ENCODE results near the gene TMEM141. TPM values are rescaled to one million over a fixed set of nuclear protein-coding genes. Genes with fewer than 3 reads are reported as not detected.
"Not testable (repeated sequence)": the region's sequence is repeated elsewhere in the genome, so short reads cannot be mapped to it uniquely, and the experiment has no call there.

The TMEM141 gene
- polyA plus RNA-seq, 3 donors, result 53.5 to 81.8 (median 70.3) TPM

DNA sequence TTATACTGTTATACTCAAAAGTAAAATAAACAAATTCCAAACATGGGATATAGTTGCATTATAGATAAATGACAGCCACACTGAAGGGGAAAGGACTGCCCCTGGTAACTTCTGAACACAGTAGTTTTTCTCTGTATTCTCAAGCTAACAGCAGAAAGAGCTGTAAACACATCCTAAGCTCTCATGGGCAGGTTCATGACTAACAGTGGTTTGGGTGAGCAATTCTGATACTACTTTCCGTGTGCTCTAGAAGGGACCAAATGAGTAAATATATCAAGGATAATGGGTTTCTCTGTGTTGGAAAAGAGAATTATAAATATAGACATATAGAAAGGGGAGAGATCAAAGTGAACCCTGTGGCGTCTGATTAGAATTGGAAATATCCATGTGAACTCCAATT, 40.6 kb upstream of the TMEM141 start:
- DNase-seq (ENCODE audit: extremely low read depth in 1 of 11, low read depth in 9 of 11, low spot score in 4 of 11), result no peak

DNA sequence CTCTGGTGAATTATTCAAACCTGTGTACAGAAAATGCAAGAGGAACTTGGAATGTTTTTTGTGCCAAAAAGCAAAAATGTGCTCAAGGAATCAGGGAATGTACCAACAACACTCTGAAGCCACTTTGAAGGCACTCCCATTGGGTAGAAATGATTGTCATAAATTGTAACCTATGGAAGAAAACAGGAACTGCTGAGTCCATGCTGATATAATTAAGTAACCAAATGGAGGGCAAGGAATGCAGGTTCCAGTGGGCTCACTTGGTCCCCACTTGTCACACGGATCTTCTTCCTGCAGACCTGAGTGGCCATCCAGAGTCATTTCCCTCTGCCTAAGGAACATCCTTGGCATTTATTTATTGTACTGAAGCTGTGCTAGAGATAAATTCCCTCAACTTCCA, 39.9 kb upstream of the TMEM141 start:
- no peak for DNase-seq (ENCODE audit: extremely low read depth in 1 of 11, low read depth in 9 of 11, low spot score in 4 of 11)

DNA sequence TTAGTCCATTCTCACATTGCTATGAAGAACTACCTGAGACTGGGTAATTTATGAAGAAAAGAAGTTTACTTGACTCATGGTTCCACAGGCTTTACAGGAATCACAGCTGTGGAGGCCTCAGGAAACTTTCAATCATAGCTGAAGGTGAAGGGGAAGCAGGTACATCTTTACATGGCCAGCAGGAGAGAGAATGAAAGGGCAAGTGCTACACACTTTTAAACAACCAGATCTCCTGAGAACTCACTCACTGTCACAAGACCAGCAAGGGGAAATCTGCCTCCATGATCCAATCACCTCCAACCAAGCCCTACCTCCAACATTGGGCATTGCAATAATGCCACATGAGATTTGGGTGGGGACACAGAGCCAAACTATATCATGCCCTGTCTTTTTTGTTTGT, 39.3 kb upstream of the TMEM141 start:
- DNase-seq (ENCODE audit: extremely low read depth in 1 of 11, low read depth in 9 of 11, low spot score in 4 of 11), result no peak

- no peak for DNase-seq (ENCODE audit: extremely low read depth in 1 of 11, low read depth in 9 of 11, low spot score in 4 of 11)
Observed at GRCh38 chr9:136753371-136754058, 37.6 kb upstream of the TMEM141 start.

GRCh38 chr9:136754059-136754572, 37.0 kb upstream of the TMEM141 start:
- no peak for DNase-seq (ENCODE audit: extremely low read depth in 1 of 11, low read depth in 9 of 11, low spot score in 4 of 11)

GRCh38 chr9:136754626-136755301, 36.4 kb upstream of the TMEM141 start:
- no peak for DNase-seq (ENCODE audit: extremely low read depth in 1 of 11, low read depth in 9 of 11, low spot score in 4 of 11)

DNA sequence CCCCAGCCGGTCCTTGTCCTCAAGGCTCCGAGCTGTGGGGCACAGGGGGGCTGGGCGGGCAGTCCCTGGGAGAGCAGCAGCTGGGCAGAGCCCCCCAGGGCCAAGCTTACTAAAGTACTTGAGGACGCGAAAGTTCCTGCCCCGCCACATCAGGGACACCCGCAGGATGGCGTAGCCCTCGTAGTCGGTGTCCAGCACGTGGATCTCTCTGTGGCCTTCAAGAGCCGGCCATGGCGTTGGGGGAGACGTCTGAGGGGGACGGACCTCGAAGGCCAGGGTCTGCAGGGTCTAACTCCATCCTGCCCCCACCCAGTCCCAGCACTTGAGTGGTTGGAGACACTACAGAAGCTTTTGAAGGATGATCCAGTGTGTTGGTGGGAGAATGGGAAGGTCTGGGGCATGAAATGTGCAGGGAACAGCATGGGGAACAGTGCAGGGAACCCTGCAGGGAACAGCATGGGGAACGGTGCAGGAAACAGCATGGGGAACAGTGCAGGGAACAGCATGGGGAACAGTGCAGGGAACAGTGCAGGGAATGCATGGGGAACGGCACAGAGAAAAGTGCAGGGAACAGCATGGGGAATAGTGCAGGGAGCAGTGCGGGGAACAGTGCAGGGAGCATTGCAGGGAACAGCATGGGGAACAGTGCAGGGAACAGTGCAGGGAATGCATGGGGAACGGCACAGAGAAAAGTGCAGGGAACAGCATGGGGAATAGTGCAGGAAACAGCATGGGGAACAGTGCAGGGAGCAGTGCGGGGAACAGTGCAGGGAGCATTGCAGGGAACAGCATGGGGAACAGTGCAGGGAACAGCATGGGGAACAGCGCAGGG, 35.6 kb upstream of the TMEM141 start:
- DNase-seq (ENCODE audit: extremely low read depth in 1 of 11, low read depth in 9 of 11, low spot score in 4 of 11), result not testable (repeated sequence)

- no peak for DNase-seq (ENCODE audit: extremely low read depth in 1 of 11, low read depth in 9 of 11, low spot score in 4 of 11)
Observed at GRCh38 chr9:136756134-136756438, 35.1 kb upstream of the TMEM141 start.

- DNase-seq (ENCODE audit: extremely low read depth in 1 of 11, low read depth in 9 of 11, low spot score in 4 of 11), result no peak
Observed at GRCh38 chr9:136756836-136757235, 34.3 kb upstream of the TMEM141 start.

GRCh38 chr9:136757328-136757727, 33.8 kb upstream of the TMEM141 start:
- DNase-seq (ENCODE audit: extremely low read depth in 1 of 11, low read depth in 9 of 11, low spot score in 4 of 11), result no peak

DNA sequence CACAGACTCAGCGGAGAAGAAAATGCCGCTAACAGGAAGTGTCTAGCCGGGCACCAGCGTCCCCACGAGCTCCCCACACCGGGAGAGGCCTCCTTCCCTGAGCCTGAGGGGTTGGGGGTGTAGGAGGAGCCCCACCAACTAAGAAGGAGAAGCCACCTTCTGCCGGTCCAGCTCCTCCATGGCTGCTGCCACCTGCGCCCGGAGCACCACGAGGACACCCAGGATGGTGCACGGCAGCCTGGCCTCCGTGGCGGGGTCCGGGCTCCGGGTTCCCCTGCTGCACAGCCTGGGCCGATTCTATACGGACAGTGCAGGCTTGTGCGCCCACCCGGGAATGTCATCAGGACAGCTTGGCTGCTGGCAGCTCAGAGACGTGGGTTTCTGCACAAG, 33.4 kb upstream of the TMEM141 start:
- no peak for DNase-seq (ENCODE audit: extremely low read depth in 1 of 11, low read depth in 9 of 11, low spot score in 4 of 11)

DNA sequence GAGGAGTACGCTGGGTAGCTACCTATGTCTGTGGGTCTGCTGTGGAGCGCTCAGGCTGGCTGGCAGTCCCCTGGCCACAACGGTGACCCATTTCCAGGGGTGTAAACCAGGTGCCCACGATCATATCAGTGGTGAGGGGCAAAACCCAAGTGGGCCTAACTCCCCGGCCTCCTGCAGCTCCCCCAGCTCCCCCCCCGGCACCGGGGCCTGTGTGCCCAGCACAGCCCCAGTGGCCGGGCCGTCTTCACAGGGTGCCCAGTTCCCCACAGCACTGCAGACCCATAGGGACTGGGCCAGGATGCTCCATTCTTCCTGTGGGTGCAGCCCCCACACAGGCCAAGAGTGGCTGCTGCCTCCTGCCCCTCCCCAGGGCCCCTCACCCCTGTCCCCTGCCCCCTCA, 32.1 kb upstream of the TMEM141 start:
- DNase-seq (ENCODE audit: extremely low read depth in 1 of 11, low read depth in 9 of 11, low spot score in 4 of 11), result no peak

- no peak for DNase-seq (ENCODE audit: extremely low read depth in 1 of 11, low read depth in 9 of 11, low spot score in 4 of 11)
Observed at GRCh38 chr9:136759436-136760325, 31.5 kb upstream of the TMEM141 start.

DNA sequence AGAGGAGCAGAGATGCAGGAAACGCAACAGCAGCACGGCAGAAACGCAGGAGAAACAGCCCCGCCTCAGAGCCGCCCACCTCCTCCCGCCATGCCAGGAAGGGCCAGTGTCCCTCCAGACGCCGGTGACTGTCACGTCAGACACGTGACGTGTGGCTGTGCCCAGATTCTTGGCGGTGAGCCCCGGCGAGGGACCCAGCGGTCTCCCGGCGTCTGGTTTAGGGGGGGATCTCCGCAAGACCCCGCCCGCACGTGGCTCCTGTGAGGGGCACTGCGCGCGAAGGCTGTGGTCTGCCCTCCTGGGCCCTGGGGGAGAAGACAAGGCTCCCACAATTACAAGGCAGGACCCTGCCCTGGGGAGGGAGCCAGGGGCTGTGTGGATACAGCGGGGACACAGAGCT, 30.7 kb upstream of the TMEM141 start:
- no peak for DNase-seq (ENCODE audit: extremely low read depth in 1 of 11, low read depth in 9 of 11, low spot score in 4 of 11)

GRCh38 chr9:136760834-136761544, 30.2 kb upstream of the TMEM141 start:
- not testable (repeated sequence) for DNase-seq (ENCODE audit: extremely low read depth in 1 of 11, low read depth in 9 of 11, low spot score in 4 of 11)

GRCh38 chr9:136761545-136761981, 29.6 kb upstream of the TMEM141 start:
- DNase-seq (ENCODE audit: extremely low read depth in 1 of 11, low read depth in 9 of 11, low spot score in 4 of 11), result no peak

DNA sequence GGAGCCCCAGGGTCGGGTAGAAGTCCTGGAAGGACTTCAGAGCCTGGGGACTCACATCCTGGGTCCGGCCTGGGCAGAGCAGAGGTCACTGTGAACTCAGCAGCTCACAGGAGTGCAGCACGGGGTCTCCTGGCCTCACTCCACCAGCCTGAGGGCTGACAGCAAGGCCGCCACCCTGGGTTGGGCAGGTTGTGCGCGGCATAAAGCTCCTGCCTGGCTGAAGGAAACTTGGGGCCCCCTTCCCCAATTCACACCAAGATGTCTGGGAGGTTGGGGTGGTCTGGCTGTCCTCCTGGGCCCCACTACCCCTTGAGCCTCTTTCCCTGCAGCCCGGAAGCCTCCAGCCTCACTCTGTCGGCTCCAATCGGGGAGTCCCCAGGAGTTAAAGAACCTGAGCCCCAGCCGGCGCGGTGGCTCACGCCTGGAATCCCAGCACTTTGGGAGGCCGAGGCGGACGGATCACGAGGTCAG, 28.9 kb upstream of the TMEM141 start:
- DNase-seq (ENCODE audit: extremely low read depth in 1 of 11, low read depth in 9 of 11, low spot score in 4 of 11), result no peak

GRCh38 chr9:136762915-136763648, 28.1 kb upstream of the TMEM141 start:
- peak in 1 of 11 donors; percentile 26 for DNase-seq (ENCODE audit: extremely low read depth in 1 of 11, low read depth in 9 of 11, low spot score in 4 of 11)

All from renal cortex interstitium (tissue), 11 donors.